ENCODE measurements around the gene CLPSL1.

The CLPSL1 gene

DNA sequence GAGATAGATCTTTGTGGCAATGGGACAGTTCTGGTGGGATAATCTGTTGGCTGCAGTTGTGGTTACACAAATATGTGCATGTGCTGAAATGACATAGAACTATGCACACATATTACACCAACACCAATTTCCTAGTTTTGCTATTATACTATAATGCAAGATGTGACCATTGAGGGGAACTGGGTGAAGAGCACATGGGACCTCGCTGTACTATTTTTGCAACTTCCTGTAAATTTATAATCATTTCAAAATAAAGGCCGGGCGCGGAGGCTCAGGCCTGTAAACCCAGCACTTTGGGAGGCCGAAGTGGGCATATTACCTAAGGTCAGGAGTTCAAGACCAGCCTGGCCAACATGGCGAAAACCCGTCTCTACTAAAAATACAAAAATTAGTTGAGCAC, 35.3 kb upstream of the CLPSL1 start:
- no peaks in the 10 kb centered on the region for H3K27me3 Mint-ChIP-seq (ENCODE audit: low read depth)
- TF ChIP-seq, protein P1, sequence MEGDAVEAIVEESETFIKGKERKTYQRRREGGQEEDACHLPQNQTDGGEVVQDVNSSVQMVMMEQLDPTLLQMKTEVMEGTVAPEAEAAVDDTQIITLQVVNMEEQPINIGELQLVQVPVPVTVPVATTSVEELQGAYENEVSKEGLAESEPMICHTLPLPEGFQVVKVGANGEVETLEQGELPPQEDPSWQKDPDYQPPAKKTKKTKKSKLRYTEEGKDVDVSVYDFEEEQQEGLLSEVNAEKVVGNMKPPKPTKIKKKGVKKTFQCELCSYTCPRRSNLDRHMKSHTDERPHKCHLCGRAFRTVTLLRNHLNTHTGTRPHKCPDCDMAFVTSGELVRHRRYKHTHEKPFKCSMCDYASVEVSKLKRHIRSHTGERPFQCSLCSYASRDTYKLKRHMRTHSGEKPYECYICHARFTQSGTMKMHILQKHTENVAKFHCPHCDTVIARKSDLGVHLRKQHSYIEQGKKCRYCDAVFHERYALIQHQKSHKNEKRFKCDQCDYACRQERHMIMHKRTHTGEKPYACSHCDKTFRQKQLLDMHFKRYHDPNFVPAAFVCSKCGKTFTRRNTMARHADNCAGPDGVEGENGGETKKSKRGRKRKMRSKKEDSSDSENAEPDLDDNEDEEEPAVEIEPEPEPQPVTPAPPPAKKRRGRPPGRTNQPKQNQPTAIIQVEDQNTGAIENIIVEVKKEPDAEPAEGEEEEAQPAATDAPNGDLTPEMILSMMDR (IDR thresholded peaks at IDR 0.05; ENCODE audit: unreplicated experiment in 3 of 3), result no peak
- peaks cover 6% of the 10 kb centered on the region for H3K4me1 Mint-ChIP-seq
- peaks cover 8% of the 10 kb centered on the region for H3K9me3 Mint-ChIP-seq
- H3K36me3 Mint-ChIP-seq (ENCODE audit: low read depth), result no peaks in the 10 kb centered on the region
- H3K27ac Mint-ChIP-seq, result no peak overlapping the region
- no peak overlapping the region for H3K4me3 Mint-ChIP-seq

DNA sequence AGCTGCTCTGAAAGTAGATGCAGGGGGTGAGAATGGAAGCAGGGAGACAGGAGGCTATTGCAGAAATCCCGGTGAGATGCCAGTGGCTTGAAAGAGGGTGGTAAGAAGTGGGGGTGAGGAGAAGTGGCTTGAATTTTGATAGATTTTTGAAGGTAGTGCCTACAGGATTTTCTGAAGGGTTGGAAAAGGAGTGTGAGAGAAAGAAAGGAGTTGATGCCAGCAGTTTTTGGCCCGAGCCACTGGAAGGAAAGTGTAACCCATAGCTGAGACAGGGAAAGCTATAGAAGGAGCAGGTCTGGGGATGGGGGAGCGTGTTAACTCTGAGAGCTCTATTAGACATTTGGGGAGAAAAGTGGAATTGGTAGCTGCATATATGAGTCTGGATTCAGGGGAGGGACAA, 34.3 kb upstream of the CLPSL1 start:
- Mint-ChIP-seq H3K27me3 (ENCODE audit: low read depth) (no peaks in the 10 kb centered on the region), H3K27ac (no peak overlapping the region), H3K36me3 (ENCODE audit: low read depth) (no peaks in the 10 kb centered on the region), H3K9me3 (peaks cover 8% of the 10 kb centered on the region), H3K4me3 (no peak overlapping the region), H3K4me1 (no peaks in the 10 kb centered on the region)
- TF ChIP-seq, protein P1 (IDR thresholded peaks at IDR 0.05; ENCODE audit: unreplicated experiment in 3 of 3), result no peak

DNA sequence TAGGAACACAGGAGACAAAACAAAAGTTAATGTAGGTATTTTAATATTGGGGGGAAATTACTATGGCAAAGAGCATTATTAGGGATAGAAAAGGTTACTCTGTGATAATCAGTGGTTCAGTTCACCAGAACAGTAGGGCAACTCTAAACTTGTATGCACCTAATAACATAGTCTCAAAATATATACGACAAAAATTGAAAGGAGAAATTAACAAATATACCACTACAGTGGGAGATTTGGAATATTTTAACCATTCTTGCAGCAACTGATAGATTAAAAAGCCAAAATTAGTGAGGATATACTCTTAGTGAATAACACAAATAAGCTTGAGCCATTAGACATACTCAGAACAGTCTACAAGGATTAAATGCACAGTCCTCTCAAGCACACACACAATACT, 32.9 kb upstream of the CLPSL1 start:
- peaks cover 3% of the 10 kb centered on the region for H3K27me3 Mint-ChIP-seq (ENCODE audit: low read depth)
- no peaks in the 10 kb centered on the region for H3K4me1 Mint-ChIP-seq
- H3K9me3 Mint-ChIP-seq, result peaks cover 8% of the 10 kb centered on the region

DNA sequence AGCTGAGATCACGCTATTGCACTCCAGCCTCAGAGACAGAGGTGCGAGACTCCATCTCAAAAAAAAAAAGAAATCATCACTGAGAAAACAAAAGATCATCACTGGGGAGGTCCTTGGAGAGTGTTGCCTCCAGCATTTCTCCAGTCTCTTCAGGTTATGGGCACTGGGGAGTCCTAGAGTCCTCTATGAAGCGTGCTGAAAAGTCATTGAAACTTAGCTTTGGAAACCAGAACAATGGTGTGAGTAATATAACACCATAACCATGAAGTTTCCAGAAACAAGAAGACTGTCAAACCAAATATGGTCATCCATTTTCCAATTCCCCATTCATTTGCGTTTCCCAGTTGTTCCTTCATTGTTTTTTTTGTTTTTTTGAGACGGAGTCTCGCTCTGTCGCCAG, 30.3 kb upstream of the CLPSL1 start:
- TF ChIP-seq, protein P1 (IDR thresholded peaks at IDR 0.05; ENCODE audit: unreplicated experiment in 3 of 3), result no peak
- Mint-ChIP-seq H3K27me3 (ENCODE audit: low read depth) (peaks cover 3% of the 10 kb centered on the region), H3K4me1 (no peaks in the 10 kb centered on the region), H3K9me3 (peaks cover 8% of the 10 kb centered on the region), H3K4me3 (no peak overlapping the region), H3K36me3 (ENCODE audit: low read depth) (no peaks in the 10 kb centered on the region), H3K27ac (no peak overlapping the region)

More for the DNA sequence above, 32.9 kb upstream of the CLPSL1 start:
- Mint-ChIP-seq H3K27ac (no peak overlapping the region), H3K36me3 (ENCODE audit: low read depth) (no peaks in the 10 kb centered on the region), H3K4me3 (no peak overlapping the region)
- TF ChIP-seq, protein P1 (IDR thresholded peaks at IDR 0.05; ENCODE audit: unreplicated experiment in 3 of 3), result no peak

DNA sequence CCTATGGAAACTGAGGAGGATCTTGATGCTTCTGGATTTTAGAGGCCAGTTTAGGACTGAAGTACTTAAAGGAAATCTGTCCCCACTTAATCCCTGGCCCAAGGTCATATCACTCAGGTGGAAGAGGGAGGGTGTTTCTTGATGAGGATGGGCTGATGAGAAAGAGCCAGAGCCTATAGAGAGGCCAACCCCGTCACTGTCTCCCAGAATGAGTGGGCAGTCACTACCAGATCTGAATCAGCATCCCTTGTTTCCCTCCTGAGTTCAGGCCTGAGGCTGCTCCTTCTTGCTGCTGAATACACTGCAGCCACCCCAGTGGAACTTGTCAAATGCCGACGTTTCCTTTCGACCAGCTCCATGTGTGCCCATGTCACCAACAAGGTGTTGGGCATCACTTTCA, 29.2 kb upstream of the CLPSL1 start:
- TF ChIP-seq, protein P1 (IDR thresholded peaks at IDR 0.05; ENCODE audit: unreplicated experiment in 3 of 3), result no peak
- Mint-ChIP-seq H3K36me3 (ENCODE audit: low read depth) (no peaks in the 10 kb centered on the region), H3K4me1 (no peaks in the 10 kb centered on the region), H3K4me3 (no peak overlapping the region), H3K27ac (no peak overlapping the region), H3K9me3 (peaks cover 8% of the 10 kb centered on the region), H3K27me3 (ENCODE audit: low read depth) (peaks cover 3% of the 10 kb centered on the region)

DNA sequence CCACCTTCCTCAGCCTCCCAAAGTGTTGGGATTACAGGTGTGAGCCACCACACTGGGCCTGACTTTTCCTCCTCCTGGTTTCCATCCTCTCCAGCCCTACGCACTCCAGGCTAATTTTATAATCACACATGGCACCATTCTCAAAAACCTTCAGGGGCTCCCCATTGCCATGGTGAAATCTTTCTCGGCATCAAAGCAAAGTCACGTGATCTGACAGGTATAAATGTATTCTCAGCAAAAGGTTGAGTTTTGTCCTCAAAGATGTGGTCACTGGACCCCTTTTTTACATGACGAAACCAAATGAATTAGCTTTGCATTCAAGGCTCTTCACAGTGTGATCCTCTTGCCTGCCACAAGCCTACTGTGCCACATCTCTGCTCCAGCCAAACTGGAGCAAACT, 28.5 kb upstream of the CLPSL1 start:
- TF ChIP-seq, protein P1 (IDR thresholded peaks at IDR 0.05; ENCODE audit: unreplicated experiment in 3 of 3), result no peak
- no peak overlapping the region for H3K4me3 Mint-ChIP-seq
- H3K36me3 Mint-ChIP-seq (ENCODE audit: low read depth), result no peaks in the 10 kb centered on the region
- H3K27me3 Mint-ChIP-seq (ENCODE audit: low read depth), result peaks cover 3% of the 10 kb centered on the region
- no peak overlapping the region for H3K27ac Mint-ChIP-seq
- peaks cover 6% of the 10 kb centered on the region for H3K9me3 Mint-ChIP-seq
- no peaks in the 10 kb centered on the region for H3K4me1 Mint-ChIP-seq

All from nephron (organoid).